Measurements from ENCODE around the gene NDFIP2. TPM values are rescaled to one million over a fixed set of nuclear protein-coding genes. Genes with fewer than 3 reads are reported as not detected.
A peak's percentile ranks its signal among the peaks of the same experiment; 100 is the strongest.

NDFIP2 gene
- total RNA-seq, 4 donors from 2014 or later = 56.9 to 116 (median 83.6) TPM

DNA sequence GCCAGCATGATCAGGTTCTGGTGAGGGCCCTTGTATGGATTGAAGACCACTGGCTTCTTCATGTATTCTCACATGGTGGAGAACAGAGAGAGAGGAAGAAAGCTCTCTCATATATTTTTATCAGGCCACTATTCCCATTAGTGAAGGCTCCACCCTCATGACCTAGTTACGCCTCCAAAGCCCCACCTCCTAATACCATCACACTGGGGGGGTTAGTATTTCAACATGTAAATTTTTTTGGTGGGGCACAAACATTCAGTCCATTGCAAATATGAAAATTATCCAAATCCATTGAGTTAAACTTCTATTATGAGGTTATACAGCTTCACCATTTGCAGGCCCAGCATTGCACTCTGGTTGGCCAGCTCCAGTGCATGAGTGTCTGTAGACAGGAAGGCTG lies 41.7 kb upstream of the NDFIP2 start:
- H3K9me3 ChIP-seq = no peaks in the 10 kb centered on the region
- H3K27ac ChIP-seq = no peak overlapping the region
- in situ Hi-C loops (cut with MboI; ENCODE audit: low pct_ligation_motif_present in 1 of 4, low pct_unique_long_range_greater_than_20kb in 1 of 4, low sequenced_read_pairs in 3 of 4) (no loop called here), intact Hi-C loops (cut with DNase I; ENCODE audit: low total_unique reads) (no loop called here)
- H3K27me3 ChIP-seq = no peaks in the 10 kb centered on the region
- 88 to 100% methylated on average over 1 of the region's 1 CpG for WGBS, 2 donors (ENCODE audit: low coverage in 1 of 2)
- TF ChIP-seq, protein P1, sequence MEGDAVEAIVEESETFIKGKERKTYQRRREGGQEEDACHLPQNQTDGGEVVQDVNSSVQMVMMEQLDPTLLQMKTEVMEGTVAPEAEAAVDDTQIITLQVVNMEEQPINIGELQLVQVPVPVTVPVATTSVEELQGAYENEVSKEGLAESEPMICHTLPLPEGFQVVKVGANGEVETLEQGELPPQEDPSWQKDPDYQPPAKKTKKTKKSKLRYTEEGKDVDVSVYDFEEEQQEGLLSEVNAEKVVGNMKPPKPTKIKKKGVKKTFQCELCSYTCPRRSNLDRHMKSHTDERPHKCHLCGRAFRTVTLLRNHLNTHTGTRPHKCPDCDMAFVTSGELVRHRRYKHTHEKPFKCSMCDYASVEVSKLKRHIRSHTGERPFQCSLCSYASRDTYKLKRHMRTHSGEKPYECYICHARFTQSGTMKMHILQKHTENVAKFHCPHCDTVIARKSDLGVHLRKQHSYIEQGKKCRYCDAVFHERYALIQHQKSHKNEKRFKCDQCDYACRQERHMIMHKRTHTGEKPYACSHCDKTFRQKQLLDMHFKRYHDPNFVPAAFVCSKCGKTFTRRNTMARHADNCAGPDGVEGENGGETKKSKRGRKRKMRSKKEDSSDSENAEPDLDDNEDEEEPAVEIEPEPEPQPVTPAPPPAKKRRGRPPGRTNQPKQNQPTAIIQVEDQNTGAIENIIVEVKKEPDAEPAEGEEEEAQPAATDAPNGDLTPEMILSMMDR (IDR thresholded peaks at IDR 0.05) = no peak
- TF ChIP-seq POLR2A (IDR thresholded peaks at IDR 0.05) = no peak
- no peak for TF ChIP-seq EP300 (IDR thresholded peaks at IDR 0.05; ENCODE audit: low read depth)
- no peak for TF ChIP-seq POLR2AphosphoS5 (IDR thresholded peaks at IDR 0.05)
- no peak for DNase-seq
- no peak overlapping the region for H3K4me3 ChIP-seq
- no peaks in the 10 kb centered on the region for H3K36me3 ChIP-seq
- H3K4me1 ChIP-seq = peaks cover 4 to 40% (median 13%) of the 10 kb centered on the region in 4 donors

DNA sequence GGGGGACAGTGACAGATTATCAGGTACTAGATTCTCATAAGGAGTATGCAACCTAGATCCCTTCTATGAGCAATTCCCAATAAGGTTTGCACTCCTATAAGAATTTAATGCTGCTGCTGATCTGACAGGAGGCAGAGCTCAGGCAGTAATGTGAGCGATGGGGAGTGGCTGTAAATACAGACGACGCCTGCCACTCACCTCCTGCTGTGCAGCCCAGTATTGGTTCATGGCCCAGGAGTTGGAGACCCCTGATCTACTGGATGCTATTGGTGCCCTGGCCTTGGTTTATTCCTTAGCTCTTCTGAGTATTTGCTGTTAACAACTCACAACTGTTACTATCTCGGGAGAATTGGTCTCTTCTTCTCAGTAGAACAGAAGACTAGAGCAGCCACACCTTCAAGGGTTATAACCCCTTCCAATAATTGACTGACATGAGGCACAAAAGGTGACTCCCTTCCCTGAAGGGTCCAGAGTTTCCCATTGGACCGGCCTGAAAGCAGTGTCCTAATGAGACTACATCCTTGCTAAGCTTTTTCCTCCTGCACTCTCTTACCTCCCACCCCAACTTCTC lies 39.9 kb upstream of the NDFIP2 start:
- intact Hi-C loops (cut with DNase I; ENCODE audit: low total_unique reads) = no loop called here

DNA sequence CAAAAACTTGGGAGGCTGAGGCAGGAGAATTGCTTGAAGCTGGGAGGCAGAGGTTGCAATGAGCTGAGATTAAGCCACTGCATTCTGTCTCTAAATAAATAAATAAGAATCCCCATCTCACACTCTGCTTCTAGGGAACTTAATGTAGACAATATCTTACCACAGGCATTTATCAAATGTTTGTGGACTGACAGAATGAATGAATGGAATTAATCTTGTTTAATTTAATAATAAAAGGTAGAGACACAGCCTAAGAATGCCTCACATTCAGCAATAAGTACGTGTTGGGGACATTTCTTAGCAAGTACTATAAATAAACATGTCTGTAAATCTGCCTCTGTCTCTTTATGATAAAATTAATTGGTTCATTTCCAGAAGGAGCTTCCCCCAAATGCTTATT lies 38.7 kb upstream of the NDFIP2 start:
- peak overlapping the region; percentile 76 to 86 (median 84) for H3K27ac ChIP-seq
- intact Hi-C loops (cut with DNase I; ENCODE audit: low total_unique reads) = no loop called here
- no peak overlapping the region for H3K4me3 ChIP-seq
- no peaks in the 10 kb centered on the region for H3K9me3 ChIP-seq
- no peak for TF ChIP-seq POLR2A (IDR thresholded peaks at IDR 0.05)
- no peak for TF ChIP-seq EP300 (IDR thresholded peaks at IDR 0.05; ENCODE audit: low read depth)
- TF ChIP-seq, protein P1 (IDR thresholded peaks at IDR 0.05) = no peak
- TF ChIP-seq POLR2AphosphoS5 (IDR thresholded peaks at IDR 0.05) = no peak
- no peaks in the 10 kb centered on the region for H3K36me3 ChIP-seq
- no peaks in the 10 kb centered on the region for H3K27me3 ChIP-seq
- no peak for DNase-seq
- WGBS, 2 donors (ENCODE audit: low coverage in 1 of 2) = 63 to 83% methylated on average over 1 of the region's 1 CpG
- peaks cover 4 to 25% (median 8%) of the 10 kb centered on the region in 4 donors for H3K4me1 ChIP-seq
- in situ Hi-C loops (cut with MboI; ENCODE audit: low pct_ligation_motif_present in 1 of 4, low pct_unique_long_range_greater_than_20kb in 1 of 4, low sequenced_read_pairs in 3 of 4) = no loop called here

More for the DNA sequence above, 39.9 kb upstream of the NDFIP2 start:
- no peak for TF ChIP-seq POLR2AphosphoS5 (IDR thresholded peaks at IDR 0.05)
- TF ChIP-seq, protein P1 (IDR thresholded peaks at IDR 0.05) = no peak
- no peak for TF ChIP-seq POLR2A (IDR thresholded peaks at IDR 0.05)
- no peak for TF ChIP-seq EP300 (IDR thresholded peaks at IDR 0.05; ENCODE audit: low read depth)
- Histone ChIP-seq H3K9me3 (no peaks in the 10 kb centered on the region), H3K36me3 (no peaks in the 10 kb centered on the region), H3K4me1 (peaks cover 4 to 30% (median 8%) of the 10 kb centered on the region in 4 donors), H3K27ac (peak overlapping the region; percentile 76 to 86 (median 84)), H3K27me3 (no peaks in the 10 kb centered on the region), H3K4me3 (peak overlapping the region in 1 of 4 donors; percentile 27)
- in situ Hi-C loops (cut with MboI; ENCODE audit: low pct_ligation_motif_present in 1 of 4, low pct_unique_long_range_greater_than_20kb in 1 of 4, low sequenced_read_pairs in 3 of 4) = no loop called here
- DNase-seq = peak; percentile 56
- 33 to 54% methylated on average over 1 to 5 of the region's 5 CpGs for WGBS, 2 donors (ENCODE audit: low coverage in 1 of 2)

DNA sequence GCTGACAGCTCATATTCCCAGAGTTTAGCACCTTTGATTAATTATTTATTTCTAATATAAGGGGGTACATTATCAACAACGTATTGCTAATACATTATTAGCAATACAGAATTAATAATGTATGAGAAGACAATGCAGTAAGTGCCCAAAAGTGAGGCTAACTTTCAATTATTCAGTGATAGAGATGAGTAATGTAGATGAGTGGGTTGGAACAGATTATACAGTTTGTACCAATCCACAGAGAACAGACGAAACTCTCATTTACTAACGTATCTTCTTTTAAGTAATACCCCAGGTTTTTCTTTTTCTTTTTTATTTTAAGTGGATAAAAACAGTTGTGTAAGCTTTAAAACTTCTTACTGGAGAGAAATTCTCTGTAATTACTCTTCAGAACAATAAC lies 38.2 kb upstream of the NDFIP2 start:
- Histone ChIP-seq H3K27me3 (no peaks in the 10 kb centered on the region), H3K9me3 (no peaks in the 10 kb centered on the region), H3K4me3 (no peak overlapping the region), H3K27ac (peak overlapping the region; percentile 76 to 86 (median 84)), H3K36me3 (no peaks in the 10 kb centered on the region), H3K4me1 (peaks cover 4 to 25% (median 8%) of the 10 kb centered on the region in 4 donors)
- 79 to 86% methylated on average over 3 of the region's 3 CpGs for WGBS, 2 donors (ENCODE audit: low coverage in 1 of 2)
- TF ChIP-seq, protein P1 (IDR thresholded peaks at IDR 0.05) = no peak
- TF ChIP-seq EP300 (IDR thresholded peaks at IDR 0.05; ENCODE audit: low read depth) (no peak), POLR2AphosphoS5 (IDR thresholded peaks at IDR 0.05) (no peak), POLR2A (IDR thresholded peaks at IDR 0.05) (no peak)
- in situ Hi-C loops (cut with MboI; ENCODE audit: low pct_ligation_motif_present in 1 of 4, low pct_unique_long_range_greater_than_20kb in 1 of 4, low sequenced_read_pairs in 3 of 4) (no loop called here), intact Hi-C loops (cut with DNase I; ENCODE audit: low total_unique reads) (no loop called here)
- no peak for DNase-seq

Data from transverse colon (tissue), 4 donors.